ENCODE data around the gene IARS1. TPM values are rescaled to one million over a fixed set of nuclear protein-coding genes. Genes with fewer than 3 reads are reported as not detected.

Gene IARS1
- total RNA-seq, 4 donors from 2014 or later = 49.8 to 80.6 (median 67.1) TPM

GRCh38 chr9:92278110-92278509 is 15.4 kb downstream of the IARS1 start:
- no peak for DNase-seq (ENCODE audit: extremely low spot score)
- Histone ChIP-seq H3K4me1 (no peaks in the 10 kb centered on the region), H3K27ac (replicated peaks in 1 of 4) (no peak overlapping the region), H3K27me3 (no peaks in the 10 kb centered on the region), H3K4me3 (no peak overlapping the region), H3K36me3 (peaks cover 80 to 100% (median 93%) of the 10 kb centered on the region in 4 donors), H3K9me3 (no peaks in the 10 kb centered on the region)
- WGBS = 64% methylated on average over 2 of the region's 2 CpGs
- intact Hi-C loops (cut with DNase I) = no loop called here
- TF ChIP-seq CTCF (IDR thresholded peaks at IDR 0.05) (no peak), POLR2AphosphoS5 (IDR thresholded peaks at IDR 0.05) (no peak)

GRCh38 chr9:92276331-92277032 is 17.0 kb downstream of the IARS1 start:
- WGBS = 78% methylated on average over 11 of the region's 11 CpGs
- peaks cover 79 to 100% (median 93%) of the 10 kb centered on the region in 4 donors for H3K36me3 ChIP-seq
- no peak for TF ChIP-seq POLR2AphosphoS5 (IDR thresholded peaks at IDR 0.05)
- TF ChIP-seq POLR2A (IDR thresholded peaks at IDR 0.05; ENCODE audit: low read depth) = no peak
- no peak for TF ChIP-seq CTCF (IDR thresholded peaks at IDR 0.05)
- no peak for TF ChIP-seq EP300 (IDR thresholded peaks at IDR 0.05)
- H3K4me3 ChIP-seq = no peak overlapping the region
- no peaks in the 10 kb centered on the region for H3K4me1 ChIP-seq
- intact Hi-C loops (cut with DNase I) = no loop called here
- no peaks in the 10 kb centered on the region for H3K27me3 ChIP-seq
- H3K27ac ChIP-seq (replicated peaks in 1 of 4) = no peak overlapping the region
- no peaks in the 10 kb centered on the region for H3K9me3 ChIP-seq
- DNase-seq (ENCODE audit: extremely low spot score) = no peak

GRCh38 chr9:92275541-92275940 is 18.0 kb downstream of the IARS1 start:
- H3K27ac ChIP-seq (replicated peaks in 1 of 4) = no peak overlapping the region
- H3K4me1 ChIP-seq = no peaks in the 10 kb centered on the region
- intact Hi-C loops (cut with DNase I) = no loop called here
- TF ChIP-seq POLR2AphosphoS5 (IDR thresholded peaks at IDR 0.05) (no peak), EP300 (IDR thresholded peaks at IDR 0.05) (no peak), CTCF (IDR thresholded peaks at IDR 0.05) (no peak), POLR2A (IDR thresholded peaks at IDR 0.05; ENCODE audit: low read depth) (no peak)
- no peak for DNase-seq (ENCODE audit: extremely low spot score)
- H3K36me3 ChIP-seq = peaks cover 86 to 100% (median 96%) of the 10 kb centered on the region in 4 donors
- H3K27me3 ChIP-seq = no peaks in the 10 kb centered on the region
- WGBS = 89% methylated on average over 6 of the region's 6 CpGs
- H3K4me3 ChIP-seq = no peak overlapping the region
- no peaks in the 10 kb centered on the region for H3K9me3 ChIP-seq

- no peaks in the 10 kb centered on the region for H3K9me3 ChIP-seq
- no peak for TF ChIP-seq EP300 (IDR thresholded peaks at IDR 0.05)
- no peak for TF ChIP-seq POLR2A (IDR thresholded peaks at IDR 0.05; ENCODE audit: low read depth)
- TF ChIP-seq POLR2AphosphoS5 (IDR thresholded peaks at IDR 0.05) = no peak
- TF ChIP-seq CTCF (IDR thresholded peaks at IDR 0.05) = no peak
- 87% methylated on average over 5 of the region's 5 CpGs for WGBS
- no peak for DNase-seq (ENCODE audit: extremely low spot score)
- intact Hi-C loops (cut with DNase I) = no loop called here
- no peaks in the 10 kb centered on the region for H3K4me1 ChIP-seq
- H3K27me3 ChIP-seq = no peaks in the 10 kb centered on the region
- H3K36me3 ChIP-seq = peaks cover 74 to 100% (median 98%) of the 10 kb centered on the region in 4 donors
- no peak overlapping the region for H3K4me3 ChIP-seq
- no peak overlapping the region for H3K27ac ChIP-seq (replicated peaks in 1 of 4)
Observed at GRCh38 chr9:92270511-92270910, 23.0 kb downstream of the IARS1 start.

- intact Hi-C loops (cut with DNase I) = no loop called here
- DNase-seq (ENCODE audit: extremely low spot score) = no peak
- TF ChIP-seq CTCF (IDR thresholded peaks at IDR 0.05) = no peak
- TF ChIP-seq EP300 (IDR thresholded peaks at IDR 0.05) = no peak
- TF ChIP-seq POLR2A (IDR thresholded peaks at IDR 0.05; ENCODE audit: low read depth) = no peak
- no peak for TF ChIP-seq POLR2AphosphoS5 (IDR thresholded peaks at IDR 0.05)
- 70% methylated on average over 2 of the region's 4 CpGs for WGBS
- H3K27me3 ChIP-seq = no peaks in the 10 kb centered on the region
- H3K4me3 ChIP-seq = no peak overlapping the region
- H3K36me3 ChIP-seq = peaks cover 79 to 100% (median 99%) of the 10 kb centered on the region in 4 donors
- H3K4me1 ChIP-seq = no peaks in the 10 kb centered on the region
- no peaks in the 10 kb centered on the region for H3K9me3 ChIP-seq
- no peak overlapping the region for H3K27ac ChIP-seq (replicated peaks in 1 of 4)
Observed at GRCh38 chr9:92266486-92266885, 27.0 kb downstream of the IARS1 start.
